Smooth muscle cell (in vitro differentiated cells): Measurements from ENCODE around the gene STRA8. TPM values are rescaled to one million over a fixed set of nuclear protein-coding genes. Genes with fewer than 3 reads are reported as not detected.

Experiments
- DNase-seq: peaks from one replicate; lab custom pipeline; 2025; ENCODE audit not compliant: unreplicated experiment; lab: John Stamatoyannopoulos, UW
- H2AFZ ChIP-seq: fragments of 200-600 bp; sonication (generic); 2 replicates; pipeline ENCODE4 v1.6.0; 2016; ENCODE audit warnings: antibody characterized with exemption, low read depth, mild to moderate bottlenecking
- H3F3A ChIP-seq: fragments of 200-600 bp; sonication (generic); 2 replicates; pipeline ENCODE4 v1.6.0; 2017; ENCODE audit warnings: antibody characterized with exemption, low read depth
- H3K27ac ChIP-seq: fragments of 200-600 bp; sonication (generic); 2 replicates; pipeline ENCODE4 v1.5.1; 2016; ENCODE audit warnings: low read depth, mild to moderate bottlenecking
- H3K27me3 ChIP-seq: fragments of 200-600 bp; sonication (generic); 2 replicates; pipeline ENCODE4 v1.6.1; 2016; ENCODE audit warnings: low read depth, mild to moderate bottlenecking
- H3K36me3 ChIP-seq: fragments of 200-600 bp; sonication (generic); 2 replicates; pipeline ENCODE4 v1.5.1; 2016; ENCODE audit warnings: low read depth
- H3K4me1 ChIP-seq: fragments of 200-600 bp; sonication (generic); 2 replicates; pipeline ENCODE4 v1.5.1; 2016; ENCODE audit warnings: low read depth
- H3K4me2 ChIP-seq: fragments of 200-600 bp; sonication (generic); 2 replicates; pipeline ENCODE4 v1.6.0; 2016; ENCODE audit warnings: mild to moderate bottlenecking
- H3K4me3 ChIP-seq: fragments of 200-600 bp; sonication (generic); 2 replicates; pipeline ENCODE4 v1.5.1; 2016; ENCODE audit warnings: mild to moderate bottlenecking
- H3K79me2 ChIP-seq: fragments of 200-600 bp; sonication (generic); 2 replicates; pipeline ENCODE4 v1.6.0; 2016; ENCODE audit warnings: low read depth, mild to moderate bottlenecking
- H3K9ac ChIP-seq: fragments of 200-600 bp; sonication (generic); 2 replicates; pipeline ENCODE4 v1.6.0; 2016; ENCODE audit warnings: low read depth
- H3K9me3 ChIP-seq: fragments of 200-600 bp; sonication (generic); replicated peaks from 2 replicates; pipeline ENCODE4 v1.5.1; 2016; ENCODE audit warnings: low read depth
- H4K20me1 ChIP-seq: fragments of 200-600 bp; sonication (generic); 2 replicates; pipeline ENCODE4 v1.6.0; 2016; ENCODE audit warnings: low read depth
- CTCF ChIP-seq: fragments of 200-600 bp; sonication (generic); IDR thresholded peaks from 2 replicates; pipeline ENCODE4 v1.5.1; 2017; ENCODE audit warnings: borderline replicate concordance, mild to moderate bottlenecking, antibody characterized with exemption; ENCODE audit not compliant: insufficient read depth, poor library complexity, severe bottlenecking
- WGBS: methylation state at CpG from one replicate; pipeline ENCODE4 v1.1.7; 2016; ENCODE audit warnings: low lambda C conversion rate; 5-methylcytosine and 5-hydroxymethylcytosine counted together
- polyA plus RNA-seq: library from polyadenylated mRNA; unstranded; fragments of >200 nt; fragmentation: Nextera tagmentation; extraction: Ambion mirVana; gene quantifications from 2 replicates; pipeline ENCODE4 v1.2.1, GENCODE V29; 2016
- total RNA-seq: library from RNA; depleted of rRNA; stranded (reverse); fragments of >200 nt; gene quantifications from 2 replicates; pipeline ENCODE4 v1.2.3, GENCODE V29; 2014

STRA8 gene
- total and polyA plus RNA-seq, 2 experiments from 2014 or later: not detected

DNA sequence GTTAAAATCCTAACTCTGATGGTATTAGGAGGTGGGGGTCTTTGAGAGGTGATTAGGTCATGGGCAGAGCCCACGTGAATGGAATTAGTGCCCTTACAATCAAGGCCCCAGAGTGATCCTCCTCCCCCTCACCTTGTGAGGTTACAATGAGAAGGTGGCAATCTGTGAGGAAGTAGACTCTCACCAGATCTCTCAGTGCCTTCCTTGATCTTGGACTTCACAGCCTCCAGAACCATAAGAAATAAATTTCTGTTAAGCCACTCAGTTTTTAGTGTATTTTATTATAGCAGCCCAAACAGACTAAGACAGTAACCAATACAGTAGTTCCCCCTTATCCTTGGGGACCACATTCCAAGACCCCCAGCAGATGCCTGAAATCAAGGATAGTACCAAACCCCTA is 32.0 kb downstream of the STRA8 start:
- no peak for TF ChIP-seq CTCF
- Histone ChIP-seq H2AFZ (no peak overlapping the region), H3K4me2 (no peak overlapping the region), H4K20me1 (no peaks in the 10 kb centered on the region), H3F3A (no peaks in the 10 kb centered on the region), H3K79me2 (no peaks in the 10 kb centered on the region), H3K4me1 (peaks cover 8% of the 10 kb centered on the region), H3K36me3 (no peaks in the 10 kb centered on the region), H3K4me3 (no peak overlapping the region), H3K9me3 (peaks cover 6% of the 10 kb centered on the region), H3K9ac (no peak overlapping the region), H3K27me3 (no peaks in the 10 kb centered on the region), H3K27ac (no peak overlapping the region)
- WGBS: 79% methylated on average over 1 of the region's 1 CpG
- no peak for DNase-seq

- Histone ChIP-seq H3K79me2 (no peaks in the 10 kb centered on the region), H3K4me1 (no peaks in the 10 kb centered on the region), H4K20me1 (no peaks in the 10 kb centered on the region), H3K27ac (no peak overlapping the region), H3K4me3 (no peak overlapping the region), H3K9me3 (peaks cover 6% of the 10 kb centered on the region), H2AFZ (no peak overlapping the region), H3K9ac (no peak overlapping the region), H3K4me2 (no peak overlapping the region), H3F3A (no peaks in the 10 kb centered on the region), H3K27me3 (no peaks in the 10 kb centered on the region), H3K36me3 (no peaks in the 10 kb centered on the region)
- WGBS: 93% methylated on average over 11 of the region's 11 CpGs
- DNase-seq: no peak
- no peak for TF ChIP-seq CTCF
Measured at GRCh38 chr7:135269921-135270320, 36.3 kb downstream of the STRA8 start.

- H3K27ac ChIP-seq: no peak overlapping the region
- H3K4me2 ChIP-seq: no peak overlapping the region
- H2AFZ ChIP-seq: no peak overlapping the region
- H3K4me3 ChIP-seq: no peak overlapping the region
- TF ChIP-seq CTCF: no peak
- H3F3A ChIP-seq: no peaks in the 10 kb centered on the region
- no peaks in the 10 kb centered on the region for H3K79me2 ChIP-seq
- no peaks in the 10 kb centered on the region for H3K36me3 ChIP-seq
- H3K9ac ChIP-seq: no peak overlapping the region
- H3K4me1 ChIP-seq: no peaks in the 10 kb centered on the region
- DNase-seq: no peak
- 86% methylated on average over 23 of the region's 23 CpGs for WGBS
- no peaks in the 10 kb centered on the region for H3K27me3 ChIP-seq
- peaks cover 6% of the 10 kb centered on the region for H3K9me3 ChIP-seq
- H4K20me1 ChIP-seq: no peaks in the 10 kb centered on the region
Measured at GRCh38 chr7:135270577-135271254, 37.1 kb downstream of the STRA8 start.

GRCh38 chr7:135271255-135271615 is 37.6 kb downstream of the STRA8 start:
- WGBS: 93% methylated on average over 10 of the region's 10 CpGs
- TF ChIP-seq CTCF: no peak
- H3K4me2 ChIP-seq: no peak overlapping the region
- no peak overlapping the region for H2AFZ ChIP-seq
- H4K20me1 ChIP-seq: no peaks in the 10 kb centered on the region
- DNase-seq: no peak
- H3K9ac ChIP-seq: no peak overlapping the region
- H3K27me3 ChIP-seq: no peaks in the 10 kb centered on the region
- no peaks in the 10 kb centered on the region for H3K79me2 ChIP-seq
- H3K4me1 ChIP-seq: no peaks in the 10 kb centered on the region
- peaks cover 6% of the 10 kb centered on the region for H3K9me3 ChIP-seq
- no peaks in the 10 kb centered on the region for H3F3A ChIP-seq
- no peaks in the 10 kb centered on the region for H3K36me3 ChIP-seq
- H3K27ac ChIP-seq: no peak overlapping the region
- no peak overlapping the region for H3K4me3 ChIP-seq
